Measurements from ENCODE around the gene TRIM65. TPM values are rescaled to one million over a fixed set of nuclear protein-coding genes. Genes with fewer than 3 reads are reported as not detected.
A peak's percentile ranks its signal among the peaks of the same experiment; 100 is the strongest.

The TRIM65 gene
- total and polyA plus RNA-seq, 2 of the 4 experiments (the other 2 are of a cell fraction): 7.9 to 10.6 TPM

- peak overlapping the region; percentile 56; the same call in 1 of the 2 replicates for H3K23ac ChIP-seq (ENCODE audit: low read depth, low read length)
- no peak overlapping the region for H4K91ac ChIP-seq (ENCODE audit: insufficient read depth, low read depth, low read length)
- no peaks in the 10 kb centered on the region for H3K4me1 ChIP-seq (ENCODE audit: control insufficient read depth, insufficient read depth, low read length)
- peak overlapping the region; percentile 35; the same call in 1 of the 2 replicates for H3K14ac ChIP-seq (replicated peaks; ENCODE audit: low read depth, low read length)
- no peak overlapping the region for H3K4me2 ChIP-seq (ENCODE audit: low read depth, low read length)
- CTCF ChIA-PET: no interaction called here
- H3K4me3 ChIP-seq (ENCODE audit: insufficient read depth, low read depth, low read length): no peak overlapping the region
- 0 out of 2 replicates have a peak, but pooled peaks have one; percentile 29 for ATAC-seq (ENCODE audit: low read depth)
- 60% methylated on average over 1 of the region's 6 CpGs; no CpG with 5 or more reads in 1 of the 2 experiments for WGBS, 2 experiments (ENCODE audit: extremely low coverage in 2 of 2, insufficient read length in 1 of 2)
- H4K8ac ChIP-seq (ENCODE audit: low read depth in 2 of 2, low read length in 2 of 2): no peak overlapping the region
- H3K27me3 ChIP-seq (ENCODE audit: control insufficient read depth, insufficient read depth, low read length): no peaks in the 10 kb centered on the region
- H3K27ac ChIP-seq (ENCODE audit: insufficient read depth, low read length): no peak overlapping the region
- POLR2A ChIA-PET (ENCODE audit: unreplicated experiment): no interaction called here
- no TSS peak for BruUV-seq (replicated peaks)
- no peak overlapping the region for H2BK5ac ChIP-seq (ENCODE audit: low read depth, low read length, poor library complexity, severe bottlenecking)
- H2AK5ac ChIP-seq (ENCODE audit: low read depth, low read length): no peak overlapping the region
- H4K20me1 ChIP-seq (ENCODE audit: insufficient read depth, low read length): no peaks in the 10 kb centered on the region; the same call in 1 of the 2 replicates
- H3K36me3 ChIP-seq (ENCODE audit: control insufficient read depth, insufficient read depth, low read length): peaks cover 12% of the 10 kb centered on the region
- H2AFZ ChIP-seq (replicated peaks; ENCODE audit: low read length, poor library complexity): no peak overlapping the region
- H3K9me3 ChIP-seq (ENCODE audit: control insufficient read depth, insufficient read depth, low read length): no peaks in the 10 kb centered on the region
- H3K79me1 ChIP-seq (ENCODE audit: low read depth in 1 of 2, low read length in 2 of 2): no peaks in the 10 kb centered on the region
- in situ Hi-C loops (cut with MboI; ENCODE audit: low sequenced_read_pairs): no loop called here
- no peak overlapping the region for H2BK20ac ChIP-seq (ENCODE audit: low read depth, low read length)
- TF ChIP-seq CTCF (conservative IDR thresholded peaks at IDR 0.05; ENCODE audit: low read depth, low read length) (peak; percentile 18; the same call in 1 of the 2 replicates), CEBPB (IDR thresholded peaks at IDR 0.05; ENCODE audit: low read depth, low read length) (no peak)
- H3K4ac ChIP-seq (ENCODE audit: low read depth, low read length): no peak overlapping the region
- H2AK9ac ChIP-seq (replicated peaks; ENCODE audit: low read depth, low read length, poor library complexity): peak overlapping the region; percentile 42
- 0 out of 2 replicates have a peak, but pooled peaks cover 5% of the 10 kb centered on the region for H3K9me1 ChIP-seq (ENCODE audit: insufficient read depth, low read length)
- H2BK120ac ChIP-seq (ENCODE audit: low read depth, low read length): no peak overlapping the region
- H3K18ac ChIP-seq (ENCODE audit: low read depth, low read length): no peak overlapping the region
- no peak overlapping the region for H3K9ac ChIP-seq (ENCODE audit: low read depth, low read length)
- no peak overlapping the region for H2BK15ac ChIP-seq (ENCODE audit: low read depth, low read length)
- dilution Hi-C loops (cut with HindIII; ENCODE audit: low sequenced_read_pairs, unreplicated experiment): no loop called here
- no peak for DNase-seq
- H4K5ac ChIP-seq (ENCODE audit: low read depth, low read length): no peak overlapping the region
- H3K56ac ChIP-seq (ENCODE audit: extremely low read depth, insufficient read depth, low read length): no peak overlapping the region
- intact Hi-C loops (cut with micrococcal nuclease): no loop called here
These were observed 30.7 kb upstream of the TRIM65 start for GRCh38 chr17:75927286-75927922.

Measured in IMR-90 (cell line).